ENCODE data around the gene DLG2. TPM values are rescaled to one million over a fixed set of nuclear protein-coding genes. Genes with fewer than 3 reads are reported as not detected.

Gene DLG2
- total and polyA plus RNA-seq, 2 of the 8 experiments (the other 6 are each of a cell fraction or from before 2014, with no cell fraction given), result 1.7 to 14.3 TPM

DNA sequence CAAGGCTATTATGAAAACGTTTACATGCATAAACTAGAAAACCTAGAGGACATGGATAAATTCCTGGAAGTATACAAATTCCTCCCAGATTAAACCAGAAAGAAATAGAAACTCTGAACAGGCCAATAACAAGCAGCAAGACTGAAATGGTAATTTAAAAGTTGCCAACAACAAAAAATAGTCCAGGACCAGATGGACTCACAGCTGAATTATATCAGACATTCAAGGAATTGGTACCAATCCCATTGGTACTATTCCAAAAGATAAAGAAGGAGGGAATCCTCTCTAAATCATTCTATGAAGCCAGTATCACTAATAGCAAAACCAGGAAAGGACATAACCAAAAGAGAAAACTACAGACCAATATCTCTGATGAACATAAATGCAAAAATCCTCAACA, 236.0 kb downstream of the DLG2 start:
- no peak overlapping the region for H2BK20ac ChIP-seq (ENCODE audit: low read length)
- H2BK5ac ChIP-seq (ENCODE audit: low read depth, low read length), result no peak overlapping the region
- no peak overlapping the region for H3K9ac ChIP-seq (replicated peaks in 1 of 4; ENCODE audit: extremely low read depth in 1 of 4, low read depth in 3 of 4, low read length in 3 of 4)
- H3K4me1 ChIP-seq (replicated peaks in 1 of 4; ENCODE audit: control insufficient read depth in 3 of 4, insufficient read depth in 4 of 4, low read length in 3 of 4), result peaks cover 0 to 2% (median 0%) of the 10 kb centered on the region in 4 experiments; a peak in 1 of 7 replicates
- no peak overlapping the region for H3K14ac ChIP-seq (ENCODE audit: insufficient read length)
- TF ChIP-seq RFX5 (IDR thresholded peaks at IDR 0.05; ENCODE audit: borderline replicate concordance, low read depth, low read length) (no peak), JUN (IDR thresholded peaks at IDR 0.05; ENCODE audit: low read depth, low read length) (no peak), YY1 (IDR thresholded peaks at IDR 0.05; ENCODE audit: low read depth, low read length) (no peak), CBX8 (IDR thresholded peaks at IDR 0.05; ENCODE audit: borderline replicate concordance, low read depth, low read length) (no peak), CHD2 (IDR thresholded peaks at IDR 0.05; ENCODE audit: low read length) (no peak), CBX5 (IDR thresholded peaks at IDR 0.05; ENCODE audit: low read depth, low read length) (no peak), TAF7 (optimal IDR thresholded peaks at IDR 0.05; ENCODE audit: borderline replicate concordance, low read depth, low read length) (no peak), GTF2F1 (IDR thresholded peaks at IDR 0.05; ENCODE audit: borderline replicate concordance, low read depth, low read length) (no peak), CHD1 (IDR thresholded peaks at IDR 0.05; ENCODE audit: low read depth, low read length) (no peak), SAP30 (IDR thresholded peaks at IDR 0.05; ENCODE audit: insufficient read depth, insufficient replicate concordance, low read length) (no peak), TBP (IDR thresholded peaks at IDR 0.05; ENCODE audit: low read depth, low read length) (no peak)
- TF ChIP-seq, protein P1, sequence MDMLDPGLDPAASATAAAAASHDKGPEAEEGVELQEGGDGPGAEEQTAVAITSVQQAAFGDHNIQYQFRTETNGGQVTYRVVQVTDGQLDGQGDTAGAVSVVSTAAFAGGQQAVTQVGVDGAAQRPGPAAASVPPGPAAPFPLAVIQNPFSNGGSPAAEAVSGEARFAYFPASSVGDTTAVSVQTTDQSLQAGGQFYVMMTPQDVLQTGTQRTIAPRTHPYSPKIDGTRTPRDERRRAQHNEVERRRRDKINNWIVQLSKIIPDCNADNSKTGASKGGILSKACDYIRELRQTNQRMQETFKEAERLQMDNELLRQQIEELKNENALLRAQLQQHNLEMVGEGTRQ (IDR thresholded peaks at IDR 0.05; ENCODE audit: low read length), result no peak
- no peaks in the 10 kb centered on the region for H3K79me1 ChIP-seq (ENCODE audit: low read depth, low read length)
- no peak overlapping the region for H3K18ac ChIP-seq (ENCODE audit: extremely low read depth, low read length)
- H4K20me1 ChIP-seq (replicated peaks in 1 of 2; ENCODE audit: control insufficient read depth in 1 of 2, insufficient read depth in 2 of 2, low read length in 2 of 2), result no peaks in the 10 kb centered on the region
- POLR2A ChIA-PET (ENCODE audit: partially characterized antibody), result no interaction called here
- H2BK12ac ChIP-seq (ENCODE audit: low read depth, low read length), result no peak overlapping the region
- H3K9me3 ChIP-seq (ENCODE audit: insufficient read depth in 2 of 2, low read depth in 1 of 2, low read length in 1 of 2), result peaks cover 0 to 5% of the 10 kb centered on the region in 2 experiments; a peak in 1 of 4 replicates
- H4K91ac ChIP-seq (replicated peaks; ENCODE audit: insufficient read length, low read length), result no peak overlapping the region
- no peak overlapping the region for H3K4me2 ChIP-seq (ENCODE audit: insufficient read depth in 1 of 2, low read depth in 2 of 2, low read length in 2 of 2)
- no peak for FAIRE-seq
- H2AFZ ChIP-seq (ENCODE audit: low read length), result no peak overlapping the region
- no peak overlapping the region for H3K4me3 ChIP-seq (ENCODE audit: extremely low read depth in 1 of 4, insufficient read depth in 2 of 4, low read depth in 3 of 4, low read length in 4 of 4)
- H3K27me3 ChIP-seq (replicated peaks in 1 of 4; ENCODE audit: control insufficient read depth in 3 of 4, extremely low read depth in 1 of 4, insufficient read depth in 3 of 4, low read length in 3 of 4), result no peaks in the 10 kb centered on the region
- no peaks in the 10 kb centered on the region for H3K79me2 ChIP-seq (ENCODE audit: control insufficient read depth in 1 of 2, insufficient read depth in 2 of 2, low read length in 2 of 2)
- no peak overlapping the region for H3K4ac ChIP-seq (replicated peaks; ENCODE audit: insufficient read length, low read depth, low read length)
- DNase-seq (ENCODE audit: low read depth in 1 of 2, low spot score in 2 of 2), result no peak
- H2BK15ac ChIP-seq (ENCODE audit: low read length), result no peak overlapping the region
- H3K23me2 ChIP-seq (ENCODE audit: low read depth, low read length), result no peaks in the 10 kb centered on the region
- no peak overlapping the region for H3K56ac ChIP-seq (replicated peaks; ENCODE audit: insufficient read length, low read depth, low read length)
- H3K23ac ChIP-seq (ENCODE audit: insufficient read length), result no peak overlapping the region
- CTCF ChIA-PET (ENCODE audit: partially characterized antibody), result no interaction called here
- no peak overlapping the region for H3K27ac ChIP-seq (ENCODE audit: low read depth, low read length)
- no peak overlapping the region for H4K5ac ChIP-seq (ENCODE audit: insufficient read length, low read depth, low read length)
- H3K36me3 ChIP-seq (ENCODE audit: control insufficient read depth in 2 of 4, insufficient read depth in 4 of 4, low read length in 3 of 4), result no peaks in the 10 kb centered on the region
- 86% methylated on average over 1 of the region's 1 CpG; no CpG with 5 or more reads in 1 of the 2 experiments for WGBS, 2 experiments (ENCODE audit: extremely low coverage in 1 of 2, insufficient coverage in 1 of 2, insufficient read length in 1 of 2, insufficient replicate concordance in 2 of 2, low coverage in 1 of 2, low lambda C conversion rate in 2 of 2, missing lambda C conversion rate in 1 of 2)
- no peak overlapping the region for H2BK120ac ChIP-seq (replicated peaks; ENCODE audit: low read depth, low read length)
- H2AK5ac ChIP-seq (ENCODE audit: low read depth, low read length), result no peak overlapping the region
- no peak overlapping the region for H4K8ac ChIP-seq (ENCODE audit: extremely low read depth, insufficient read depth, low read length)
